ENCODE measurements around the gene SNRNP27. TPM values are rescaled to one million over a fixed set of nuclear protein-coding genes. Genes with fewer than 3 reads are reported as not detected.

Gene SNRNP27
- total and polyA plus RNA-seq, 9 of the 15 experiments (the other 6 are each of a cell fraction or from before 2014, with no cell fraction given): 29.2 to 102 (median 65.7) TPM

- in situ Hi-C loops (cut with MboI): no loop called here
- peak; percentile 11 for FAIRE-seq
- POLR2A ChIA-PET: interaction anchor here (0.6 to 1.9 kb wide), 7 partner anchors 9 to 581 kb away, joined by 3 to 8 read pairs (median 4); no protein-coding TSS in a partner anchor
- TF ChIP-seq ADNP (tag; IDR thresholded peaks at IDR 0.05) (no peak), ASH1L (IDR thresholded peaks at IDR 0.05; ENCODE audit: borderline replicate concordance, low read depth, partially characterized antibody) (no peak), ZFX (CRISPR knock-in tag; IDR thresholded peaks at IDR 0.05) (0 out of 2 replicates have a peak, but pooled peaks have one; percentile 13), FOXP4 (CRISPR knock-in tag; IDR thresholded peaks at IDR 0.05; ENCODE audit: borderline replicate concordance) (no peak), L3MBTL2 (IDR thresholded peaks at IDR 0.05) (no peak), HDAC8 (tag; IDR thresholded peaks at IDR 0.05) (no peak), SNRNP70 (optimal IDR thresholded peaks at IDR 0.05; ENCODE audit: low read depth, low read length) (no peak), KLF1 (tag; IDR thresholded peaks at IDR 0.05) (no peak), MEIS2 (IDR thresholded peaks at IDR 0.05; ENCODE audit: partially characterized antibody) (peak; percentile 24), GABPA (tag; conservative IDR thresholded peaks at IDR 0.05; ENCODE audit: low read depth) (0 out of 2 replicates have a peak, but pooled peaks have one; percentile 15), ZNF592 (IDR thresholded peaks at IDR 0.05) (0 out of 2 replicates have a peak, but pooled peaks have one; percentile 35), FOXK2 (conservative IDR thresholded peaks at IDR 0.05 in 1 of 2, IDR thresholded peaks at IDR 0.05 in 1 of 2; ENCODE audit: low read depth in 2 of 2) (peak in 1 of 2 experiments; percentile 13; a peak in 1 of 4 replicates), SRF (CRISPR knock-in tag; IDR thresholded peaks at IDR 0.05) (no peak), IRF1 (CRISPR knock-in tag; IDR thresholded peaks at IDR 0.05; ENCODE audit: borderline replicate concordance) (no peak)
Observed at GRCh38 chr2:69943843-69944525, 50.2 kb downstream of the SNRNP27 start.

More at GRCh38 chr2:69943843-69944525, 50.2 kb downstream of the SNRNP27 start:
- Histone ChIP-seq H2AFZ (ENCODE audit: low read depth, low read length) (no peak overlapping the region), H3K27ac (ENCODE audit: extremely low read depth, low read depth, low read length) (peak overlapping the region; percentile 29; the same call in 1 of the 3 replicates), H3K79me2 (ENCODE audit: control insufficient read depth, insufficient read depth, low read length) (no peaks in the 10 kb centered on the region), H3K27me3 (ENCODE audit: control insufficient read depth in 2 of 2, insufficient read depth in 2 of 2, low read length in 2 of 2) (no peaks in the 10 kb centered on the region), H3K4me1 (replicated peaks in 1 of 2; ENCODE audit: control insufficient read depth in 2 of 2, insufficient read depth in 2 of 2, low read length in 2 of 2) (peaks cover 23 to 41% of the 10 kb centered on the region in 2 experiments), H3K4me3 (no peak overlapping the region), H4K20me1 (replicated peaks; ENCODE audit: control insufficient read depth, insufficient read depth, low read length) (no peaks in the 10 kb centered on the region), H3K4me2 (ENCODE audit: insufficient read depth, low read length) (no peak overlapping the region), H3K9me1 (ENCODE audit: control insufficient read depth, insufficient read depth, low read length) (no peaks in the 10 kb centered on the region), H3K9me3 (replicated peaks; ENCODE audit: control insufficient read depth, insufficient read depth, low read depth, low read length) (no peaks in the 10 kb centered on the region), H3K36me3 (ENCODE audit: control insufficient read depth, insufficient read depth, low read length) (peaks cover 47% of the 10 kb centered on the region), H3K9ac (ENCODE audit: insufficient read depth in 1 of 2, low read depth in 2 of 2, low read length in 2 of 2) (no peak overlapping the region)
- intact Hi-C loops (cut with micrococcal nuclease): no loop called here
- 62% methylated on average over 7 of the region's 9 CpGs for WGBS (ENCODE audit: insufficient coverage, low coverage, missing lambda C conversion rate)
- DNase-seq (ENCODE audit: extremely low read depth in 1 of 4, low spot score in 3 of 4): no peak
- no TSS peak for BruUV-seq (replicated peaks)
- CTCF ChIA-PET (ENCODE audit: low intra/inter-chr PET ratio): no interaction called here
- peak; percentile 20 for ATAC-seq
